ENCODE measurements around the gene RHOJ. TPM values are rescaled to one million over a fixed set of nuclear protein-coding genes. Genes with fewer than 3 reads are reported as not detected.

RHOJ gene
- total RNA-seq, 8 experiments from 2014 or later: 0.21 to 22.2 (median 0.72) TPM; not detected in 1

DNA sequence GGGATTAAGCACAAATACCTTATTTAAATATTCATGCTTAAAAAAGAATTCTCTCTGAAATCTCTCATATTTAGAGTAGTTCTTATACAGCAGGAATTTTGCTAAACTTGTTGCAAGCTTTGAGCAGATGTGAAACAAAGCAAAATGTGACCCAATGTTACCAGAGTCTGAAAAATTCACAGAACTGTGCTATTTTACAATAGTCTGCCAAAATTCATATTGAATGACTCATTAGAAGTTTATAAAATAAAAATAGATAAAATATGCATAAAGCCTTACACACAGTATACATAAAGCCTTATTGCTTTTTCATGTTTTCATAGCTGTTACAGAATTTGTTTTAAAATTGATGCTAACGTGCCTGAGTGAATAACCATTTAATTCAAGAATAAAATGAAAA, 17.8 kb upstream of the RHOJ start:
- in situ Hi-C loops (cut with MboI; ENCODE audit: low pct_unique_long_range_greater_than_20kb in 2 of 9, low sequenced_read_pairs in 9 of 9, unreplicated experiment in 9 of 9): no loop called here
- ATAC-seq (replicated peaks in 6 of 8): peak in 2 of 8 experiments; percentile 26 to 51
- Histone ChIP-seq H3K4me1 (replicated peaks in 1 of 2) (no peaks in the 10 kb centered on the region), H3K4me3 (no peak overlapping the region), H3K27ac (no peak overlapping the region)
- WGBS, 10 experiments: 0 to 100% (median 71%) methylated on average over 1 of the region's 1 CpG; no CpG with 5 or more reads in 1 of the 10 experiments

DNA sequence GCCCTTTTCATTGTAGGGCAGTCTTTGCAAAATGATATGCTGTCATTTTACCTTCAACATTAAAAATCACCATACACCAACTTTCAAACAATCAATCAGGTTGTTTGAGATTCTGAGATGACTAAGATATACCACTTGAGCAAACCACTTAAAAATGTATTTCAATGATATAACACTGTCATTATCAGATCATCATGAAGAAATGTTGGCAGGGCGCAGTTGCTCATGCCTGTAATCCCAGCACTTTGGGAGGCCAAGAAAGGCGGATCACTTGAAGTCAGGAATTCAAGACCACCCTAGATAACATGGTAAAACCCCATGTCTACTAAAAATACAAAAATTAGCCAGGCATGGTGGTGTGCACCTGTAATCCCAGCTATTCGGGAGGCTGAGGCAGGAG, 13.0 kb upstream of the RHOJ start:
- no peak overlapping the region for H3K27ac ChIP-seq
- 60 to 100% (median 92%) methylated on average over 1 to 3 of the region's 3 CpGs; no CpG with 5 or more reads in 3 of the 10 experiments for WGBS, 10 experiments
- H3K4me3 ChIP-seq: no peak overlapping the region
- ATAC-seq (replicated peaks in 6 of 8): no peak
- in situ Hi-C loops (cut with MboI; ENCODE audit: low pct_unique_long_range_greater_than_20kb in 2 of 9, low sequenced_read_pairs in 9 of 9, unreplicated experiment in 9 of 9): no loop called here
- H3K4me1 ChIP-seq (replicated peaks in 1 of 2): no peaks in the 10 kb centered on the region

DNA sequence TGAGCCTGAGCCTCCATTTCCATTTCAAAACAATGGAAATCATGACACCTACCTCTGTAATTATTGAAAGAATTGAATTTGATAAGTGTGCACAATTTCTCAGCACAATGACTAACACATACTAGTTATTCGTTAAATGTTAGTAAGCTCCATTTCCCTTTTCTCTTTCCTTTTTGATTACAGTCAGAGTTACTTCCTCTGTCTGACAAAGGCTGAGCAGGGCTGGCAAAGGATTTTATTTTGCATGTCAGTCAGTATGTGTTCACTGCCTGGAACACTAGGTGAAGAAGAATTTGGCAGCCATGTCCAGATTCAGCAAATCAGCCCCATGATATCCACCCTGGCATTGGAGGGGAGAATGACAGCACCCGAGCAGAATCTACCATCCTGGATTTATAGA, 12.2 kb upstream of the RHOJ start:
- no peak overlapping the region for H3K27ac ChIP-seq
- no peaks in the 10 kb centered on the region for H3K4me1 ChIP-seq (replicated peaks in 1 of 2)
- 0 to 92% (median 69%) methylated on average over 1 to 2 of the region's 2 CpGs; no CpG with 5 or more reads in 2 of the 10 experiments for WGBS, 10 experiments
- in situ Hi-C loops (cut with MboI; ENCODE audit: low pct_unique_long_range_greater_than_20kb in 2 of 9, low sequenced_read_pairs in 9 of 9, unreplicated experiment in 9 of 9): no loop called here
- H3K4me3 ChIP-seq: no peak overlapping the region
- no peak for ATAC-seq (replicated peaks in 6 of 8)

DNA sequence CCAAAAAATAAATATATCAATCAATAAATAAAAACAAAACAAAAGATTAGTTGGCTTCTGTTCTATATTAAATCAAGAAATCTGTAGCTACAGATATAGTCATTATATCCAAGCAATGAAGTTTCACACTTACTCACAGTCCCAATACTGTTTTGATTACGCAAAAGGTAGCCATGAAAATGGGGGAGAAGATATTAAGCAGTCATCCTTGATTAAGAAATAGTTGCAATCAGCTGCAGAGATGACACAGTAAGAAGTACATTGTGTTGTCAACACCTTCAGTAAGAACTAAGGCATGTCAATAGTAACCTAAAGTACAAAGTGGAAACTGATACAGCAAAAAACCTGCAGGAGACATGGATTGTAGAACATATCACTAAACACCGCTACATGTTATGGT, 11.0 kb upstream of the RHOJ start:
- in situ Hi-C loops (cut with MboI; ENCODE audit: low pct_unique_long_range_greater_than_20kb in 2 of 9, low sequenced_read_pairs in 9 of 9, unreplicated experiment in 9 of 9): no loop called here
- H3K4me3 ChIP-seq: no peak overlapping the region
- 17 to 100% (median 80%) methylated on average over 1 to 2 of the region's 2 CpGs for WGBS, 10 experiments
- no peaks in the 10 kb centered on the region for H3K4me1 ChIP-seq (replicated peaks in 1 of 2)
- no peak for ATAC-seq (replicated peaks in 6 of 8)
- no peak overlapping the region for H3K27ac ChIP-seq

GRCh38 chr14:63200035-63200740, 4.1 kb upstream of the RHOJ start:
- Histone ChIP-seq H3K27ac (no peak overlapping the region), H3K4me3 (no peak overlapping the region), H3K4me1 (replicated peaks in 1 of 2) (peaks cover 2 to 4% of the 10 kb centered on the region in 2 donors)
- in situ Hi-C loops (cut with MboI; ENCODE audit: low pct_unique_long_range_greater_than_20kb in 2 of 9, low sequenced_read_pairs in 9 of 9, unreplicated experiment in 9 of 9): no loop called here
- ATAC-seq (replicated peaks in 6 of 8): no peak
- WGBS, 10 experiments: 15 to 97% (median 84%) methylated on average over 2 to 5 of the region's 5 CpGs

DNA sequence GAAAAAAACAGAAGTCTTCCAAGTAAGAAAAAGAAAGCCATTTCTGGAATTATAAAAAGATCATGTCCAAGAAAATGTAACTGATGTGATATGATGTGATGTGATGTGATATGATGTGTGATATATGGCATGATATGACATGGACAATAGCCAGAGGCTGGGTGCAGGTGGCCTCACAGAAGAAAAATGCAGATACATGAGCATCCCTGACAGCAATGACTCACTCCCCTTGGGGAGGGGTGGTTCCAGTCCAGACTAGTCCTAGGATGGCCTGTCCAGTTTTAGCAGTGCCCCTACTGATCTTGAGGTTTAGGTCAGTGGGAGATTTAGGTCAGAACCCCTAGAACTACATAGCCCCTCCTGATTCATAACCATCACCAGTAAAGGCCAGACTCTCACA, 3.5 kb upstream of the RHOJ start:
- Histone ChIP-seq H3K4me3 (no peak overlapping the region), H3K27ac (no peak overlapping the region), H3K4me1 (replicated peaks in 1 of 2) (peaks cover 2 to 4% of the 10 kb centered on the region in 2 donors)
- in situ Hi-C loops (cut with MboI; ENCODE audit: low pct_unique_long_range_greater_than_20kb in 2 of 9, low sequenced_read_pairs in 9 of 9, unreplicated experiment in 9 of 9): no loop called here
- no peak for ATAC-seq (replicated peaks in 6 of 8)

DNA sequence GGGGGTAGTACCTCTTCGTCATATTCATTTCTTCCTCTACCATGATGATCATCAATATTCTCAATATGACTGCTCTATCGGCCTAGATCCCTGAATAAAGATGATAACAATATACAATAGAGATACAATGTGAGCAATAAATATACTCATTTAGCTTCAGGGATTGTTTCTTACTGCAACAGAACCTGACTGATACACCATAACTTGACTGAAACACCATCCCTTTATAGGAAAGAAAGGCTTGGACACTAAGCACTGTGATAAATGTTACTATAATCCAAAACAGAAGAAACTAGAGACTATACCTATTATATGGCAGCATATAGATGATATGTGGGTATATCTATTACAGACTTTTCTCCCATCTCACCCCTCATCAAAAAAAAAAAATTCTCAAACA, 1.2 kb upstream of the RHOJ start:
- no peak overlapping the region for H3K27ac ChIP-seq
- WGBS, 10 experiments: 63 to 100% (median 90%) methylated on average over 1 to 2 of the region's 2 CpGs; no CpG with 5 or more reads in 4 of the 10 experiments
- ATAC-seq (replicated peaks in 6 of 8): no peak
- in situ Hi-C loops (cut with MboI; ENCODE audit: low pct_unique_long_range_greater_than_20kb in 2 of 9, low sequenced_read_pairs in 9 of 9, unreplicated experiment in 9 of 9): no loop called here
- H3K4me1 ChIP-seq (replicated peaks in 1 of 2): peaks cover 2 to 4% of the 10 kb centered on the region in 2 donors
- H3K4me3 ChIP-seq: no peak overlapping the region

DNA sequence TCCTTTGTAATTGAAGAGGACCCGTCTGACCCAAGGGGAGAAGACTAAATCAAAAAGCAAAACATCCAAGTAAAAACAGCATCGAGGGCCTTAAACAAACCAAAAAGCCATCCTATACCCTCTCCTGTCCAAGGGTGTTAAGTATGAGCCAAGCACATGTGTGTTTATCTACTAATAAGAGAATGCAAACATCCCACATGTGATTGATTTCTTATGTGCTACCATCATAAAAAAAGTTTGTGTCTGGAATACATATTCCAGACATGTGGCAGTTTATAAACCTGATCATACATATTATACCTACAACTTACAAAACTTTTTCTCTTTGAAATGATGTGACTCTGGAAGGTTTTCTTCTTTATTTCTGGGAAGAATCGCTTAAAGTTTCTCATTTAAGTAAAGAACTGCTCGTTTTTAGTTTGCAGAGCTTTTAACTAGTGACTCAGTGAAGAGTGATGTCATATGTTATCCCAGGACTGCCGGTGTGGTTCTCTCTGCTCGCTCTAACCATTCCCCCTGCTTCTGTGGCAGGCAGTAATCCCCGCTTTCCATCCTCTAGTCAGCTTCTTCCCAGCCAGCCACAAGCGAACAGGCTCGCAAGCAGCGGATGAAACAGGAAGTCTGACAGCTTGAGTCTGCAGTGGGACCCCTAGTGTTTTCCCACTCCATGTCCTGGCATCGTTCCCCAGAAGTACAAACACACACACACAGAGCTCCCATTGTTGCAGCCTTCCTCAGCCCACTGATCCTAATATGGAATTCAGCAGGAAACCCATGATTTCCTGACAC, 431 bp upstream of the RHOJ start:
- 0 to 48% (median 17%) methylated on average over 2 to 10 of the region's 11 CpGs for WGBS, 10 experiments
- ATAC-seq (replicated peaks in 6 of 8): peak; percentile 84 to 97 (median 93)
- H3K4me1 ChIP-seq (replicated peaks in 1 of 2): peaks cover 2 to 4% of the 10 kb centered on the region in 2 donors
- peak overlapping the region; percentile 8 to 26 (median 18) for H3K4me3 ChIP-seq
- H3K27ac ChIP-seq: no peak overlapping the region
- in situ Hi-C loops (cut with MboI; ENCODE audit: low pct_unique_long_range_greater_than_20kb in 2 of 9, low sequenced_read_pairs in 9 of 9, unreplicated experiment in 9 of 9): no loop called here

- in situ Hi-C loops (cut with MboI; ENCODE audit: low pct_unique_long_range_greater_than_20kb in 2 of 9, low sequenced_read_pairs in 9 of 9, unreplicated experiment in 9 of 9): no loop called here
- 2 to 84% (median 52%) methylated on average over 3 to 9 of the region's 10 CpGs for WGBS, 10 experiments
- Histone ChIP-seq H3K4me3 (peak overlapping the region in 2 of 5 donors; percentile 18 to 24), H3K27ac (no peak overlapping the region), H3K4me1 (replicated peaks in 1 of 2) (peaks cover 2 to 4% of the 10 kb centered on the region in 2 donors)
- peak in 1 of 8 experiments; percentile 8 for ATAC-seq (replicated peaks in 6 of 8)
These were observed 867 bp downstream of the RHOJ start for GRCh38 chr14:63205044-63205575.

- in situ Hi-C loops (cut with MboI; ENCODE audit: low pct_unique_long_range_greater_than_20kb in 2 of 9, low sequenced_read_pairs in 9 of 9, unreplicated experiment in 9 of 9): no loop called here
- no peak overlapping the region for H3K4me3 ChIP-seq
- peaks cover 2 to 4% of the 10 kb centered on the region in 2 donors for H3K4me1 ChIP-seq (replicated peaks in 1 of 2)
- ATAC-seq (replicated peaks in 6 of 8): no peak
- no peak overlapping the region for H3K27ac ChIP-seq
These were observed 1.6 kb downstream of the RHOJ start for GRCh38 chr14:63205866-63206265.

GRCh38 chr14:63209160-63209559, 4.9 kb downstream of the RHOJ start:
- in situ Hi-C loops (cut with MboI; ENCODE audit: low pct_unique_long_range_greater_than_20kb in 2 of 9, low sequenced_read_pairs in 9 of 9, unreplicated experiment in 9 of 9): no loop called here
- Histone ChIP-seq H3K4me3 (no peak overlapping the region), H3K27ac (no peak overlapping the region), H3K4me1 (replicated peaks in 1 of 2) (peaks cover 0 to 2% of the 10 kb centered on the region in 2 donors)
- WGBS, 10 experiments: 91 to 100% (median 100%) methylated on average over 1 of the region's 1 CpG; no CpG with 5 or more reads in 2 of the 10 experiments
- ATAC-seq (replicated peaks in 6 of 8): no peak

GRCh38 chr14:63210812-63211211, 6.6 kb downstream of the RHOJ start:
- H3K4me3 ChIP-seq: no peak overlapping the region
- 0 to 100% (median 71%) methylated on average over 1 of the region's 1 CpG; no CpG with 5 or more reads in 3 of the 10 experiments for WGBS, 10 experiments
- H3K27ac ChIP-seq: no peak overlapping the region
- no peaks in the 10 kb centered on the region for H3K4me1 ChIP-seq (replicated peaks in 1 of 2)
- in situ Hi-C loops (cut with MboI; ENCODE audit: low pct_unique_long_range_greater_than_20kb in 2 of 9, low sequenced_read_pairs in 9 of 9, unreplicated experiment in 9 of 9): no loop called here
- no peak for ATAC-seq (replicated peaks in 6 of 8)

DNA sequence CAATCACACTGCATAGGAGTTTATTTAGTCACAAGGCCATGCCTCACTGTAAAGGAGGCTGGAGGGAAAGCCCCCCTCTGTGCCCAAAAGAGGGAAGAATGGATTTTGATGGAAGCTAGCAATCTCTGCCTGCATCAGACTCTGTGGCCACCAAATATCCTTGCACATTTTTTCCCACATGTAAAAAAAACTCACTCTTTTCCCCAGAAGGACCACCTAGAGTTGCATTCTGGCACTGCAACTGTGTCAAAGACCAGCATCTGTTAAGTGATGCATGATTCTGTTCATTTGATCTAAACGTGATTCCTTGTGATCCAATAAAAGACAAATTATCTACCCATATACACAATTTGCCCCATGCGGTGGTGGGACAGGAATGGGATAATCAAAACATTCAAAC, 8.0 kb downstream of the RHOJ start:
- WGBS, 10 experiments: 0 to 100% (median 81%) methylated on average over 1 to 2 of the region's 2 CpGs; no CpG with 5 or more reads in 2 of the 10 experiments
- in situ Hi-C loops (cut with MboI; ENCODE audit: low pct_unique_long_range_greater_than_20kb in 2 of 9, low sequenced_read_pairs in 9 of 9, unreplicated experiment in 9 of 9): no loop called here
- Histone ChIP-seq H3K4me3 (no peak overlapping the region), H3K27ac (no peak overlapping the region), H3K4me1 (replicated peaks in 1 of 2) (no peaks in the 10 kb centered on the region)
- no peak for ATAC-seq (replicated peaks in 6 of 8)

All from motor neuron (in vitro differentiated cells).